H9 (cell line): ENCODE measurements around the gene LLGL2. TPM values are rescaled to one million over a fixed set of nuclear protein-coding genes. Genes with fewer than 3 reads are reported as not detected.
A peak's percentile ranks its signal among the peaks of the same experiment; 100 is the strongest.

ENCODE experiments used
- DNase-seq: peaks from one replicate; pipeline ENCODE4 v3.0.0-alpha.2; 2017
- H2AFZ ChIP-seq: one replicate; pipeline ENCODE4 v1.6.1; 2013; ENCODE audit warnings: mild to moderate bottlenecking, low read length, control low read depth, moderate library complexity
- H2AK5ac ChIP-seq: 2 replicates; pipeline ENCODE4 v1.6.1; 2013; ENCODE audit warnings: low read length, control low read depth, mixed read lengths; ENCODE audit not compliant: insufficient read length
- H2BK120ac ChIP-seq: one replicate; pipeline ENCODE4 v1.6.1; 2013; ENCODE audit warnings: low read depth, mild to moderate bottlenecking, low read length, control low read depth, inconsistent platforms; ENCODE audit not compliant: poor library complexity, severe bottlenecking
- H2BK12ac ChIP-seq: 2 replicates; pipeline ENCODE4 v1.6.1; 2013; ENCODE audit warnings: low read length, control low read depth, mixed read lengths, low read depth; ENCODE audit not compliant: insufficient read length
- H2BK15ac ChIP-seq: 2 replicates; pipeline ENCODE4 v1.6.1; 2013; ENCODE audit warnings: low read depth, low read length, control low read depth
- H2BK20ac ChIP-seq: one replicate; pipeline ENCODE4 v1.6.1; 2013; ENCODE audit warnings: low read depth, mild to moderate bottlenecking, low read length, control low read depth, inconsistent platforms; ENCODE audit not compliant: poor library complexity, severe bottlenecking
- H2BK5ac ChIP-seq: 2 replicates; pipeline ENCODE4 v1.6.1; 2013; ENCODE audit warnings: low read length, control low read depth, mixed read lengths; ENCODE audit not compliant: insufficient read length
- H3K14ac ChIP-seq: 2 replicates; pipeline ENCODE4 v1.6.1; 2013; ENCODE audit warnings: low read length, control low read depth; ENCODE audit not compliant: insufficient read depth
- H3K18ac ChIP-seq: 2 replicates; pipeline ENCODE4 v1.6.1; 2013; ENCODE audit warnings: low read depth, mild to moderate bottlenecking, mixed read lengths, low read length, control low read depth; ENCODE audit not compliant: insufficient read length
- H3K23ac ChIP-seq: 2 replicates; pipeline ENCODE4 v1.6.1; 2013; ENCODE audit warnings: low read length, control low read depth, mixed read lengths, low read depth; ENCODE audit not compliant: insufficient read length
- H3K23me2 ChIP-seq: 2 replicates; pipeline ENCODE4 v1.6.1; 2013; ENCODE audit warnings: low read depth, mild to moderate bottlenecking, mixed read lengths, low read length, control low read depth; ENCODE audit not compliant: insufficient read length, poor library complexity, severe bottlenecking
- H3K27ac ChIP-seq: 2 replicates; pipeline ENCODE4 v1.5.1; 2013; ENCODE audit warnings: low read length, control low read depth, mixed read lengths, low read depth; ENCODE audit not compliant: insufficient read length
- H3K27me3 ChIP-seq: 2 replicates; pipeline ENCODE4 v1.6.1; 2013; ENCODE audit warnings: low read length, control low read depth, inconsistent platforms; ENCODE audit not compliant: insufficient read depth
- H3K4ac ChIP-seq: 2 replicates; pipeline ENCODE4 v1.6.1; 2013; ENCODE audit warnings: low read depth, mild to moderate bottlenecking, control low read depth, inconsistent platforms, low read length, moderate library complexity
- H3K4me1 ChIP-seq: 2 replicates; pipeline ENCODE4 v1.6.1; 2013; ENCODE audit warnings: low read length, control low read depth, inconsistent platforms; ENCODE audit not compliant: insufficient read depth
- H3K4me2 ChIP-seq: 2 replicates; pipeline ENCODE4 v1.6.1; 2013; ENCODE audit warnings: low read length, control low read depth, mixed read lengths; ENCODE audit not compliant: insufficient read length, insufficient read depth
- H3K56ac ChIP-seq: 2 replicates; pipeline ENCODE4 v1.6.1; 2013; ENCODE audit warnings: low read depth, mild to moderate bottlenecking, mixed read lengths, low read length, control low read depth; ENCODE audit not compliant: insufficient read length
- H3K79me1 ChIP-seq: 2 replicates; pipeline ENCODE4 v1.6.1; 2013; ENCODE audit warnings: low read depth, mild to moderate bottlenecking, moderate library complexity, low read length, control low read depth, inconsistent platforms; ENCODE audit not compliant: insufficient read depth, poor library complexity, severe bottlenecking
- H3K79me2 ChIP-seq: 2 replicates; pipeline ENCODE4 v1.6.1; 2013; ENCODE audit warnings: low read length, control low read depth, inconsistent platforms; ENCODE audit not compliant: insufficient read depth
- H3K9ac ChIP-seq: 2 replicates; pipeline ENCODE4 v1.6.1; 2013; ENCODE audit warnings: low read length, control low read depth, mixed read lengths; ENCODE audit not compliant: insufficient read length; ENCODE audit errors: extremely low read depth
- H3K9me3 ChIP-seq: one replicate; pipeline ENCODE4 v1.6.1; 2013; ENCODE audit warnings: low read depth, low read length, inconsistent platforms; ENCODE audit not compliant: control insufficient read depth
- H3T11ph ChIP-seq: one replicate; pipeline ENCODE4 v1.6.1; 2013; ENCODE audit warnings: mild to moderate bottlenecking, low read length, control low read depth, inconsistent platforms
- H4K20me1 ChIP-seq: one replicate; pipeline ENCODE4 v1.6.1; 2013; ENCODE audit not compliant: control insufficient read depth, insufficient read length, insufficient read depth
- H4K5ac ChIP-seq: 2 replicates; pipeline ENCODE4 v1.6.1; 2013; ENCODE audit warnings: low read depth, mild to moderate bottlenecking, mixed read lengths, low read length, control low read depth; ENCODE audit not compliant: insufficient read length
- H4K8ac ChIP-seq: replicated peaks from 2 replicates; pipeline ENCODE4 v1.6.1; 2013; ENCODE audit warnings: low read length, control low read depth, mixed read lengths, low read depth; ENCODE audit not compliant: insufficient read length
- H4K91ac ChIP-seq: 2 replicates; pipeline ENCODE4 v1.6.1; 2013; ENCODE audit warnings: low read depth, mild to moderate bottlenecking, moderate library complexity, mixed read lengths, low read length, control low read depth; ENCODE audit not compliant: insufficient read length
- H3K27ac Mint-ChIP-seq, 3 experiments: 2 replicates in 2 of 3; 3 replicates in 1 of 3; pipeline ENCODE4 v1.8.0; 2020 to 2021; ENCODE audit warnings: mixed read lengths in 3 of 3, mild to moderate bottlenecking in 1 of 3, moderate library complexity in 1 of 3
- H3K27me3 Mint-ChIP-seq: 2 replicates; pipeline ENCODE4 v1.8.0; 2021; ENCODE audit warnings: low read depth, mild to moderate bottlenecking, moderate library complexity, mixed read lengths
- H3K36me3 Mint-ChIP-seq, 3 experiments: 2 replicates in 2 of 3; 3 replicates in 1 of 3; pipeline ENCODE4 v1.8.0; 2020 to 2021; ENCODE audit warnings: low read depth in 3 of 3, mixed read lengths in 3 of 3; ENCODE audit not compliant: insufficient read depth in 1 of 3
- H3K4me1 Mint-ChIP-seq, 2 experiments: 2 replicates each; pipeline ENCODE4 v1.8.0; 2020; ENCODE audit warnings: mixed read lengths in 2 of 2
- H3K4me3 Mint-ChIP-seq, 2 experiments: 2 replicates in 1 of 2; 3 replicates in 1 of 2; pipeline ENCODE4 v1.8.0; 2020 to 2021; ENCODE audit warnings: mild to moderate bottlenecking in 2 of 2, mixed read lengths in 2 of 2, moderate library complexity in 1 of 2
- H3K9me3 Mint-ChIP-seq, 2 experiments: 2 replicates in 1 of 2; 3 replicates in 1 of 2; pipeline ENCODE4 v1.8.0; 2020; ENCODE audit warnings: mild to moderate bottlenecking in 2 of 2, mixed read lengths in 2 of 2, moderate library complexity in 1 of 2
- WGBS: extraction: QIAGEN DNeasy Blood & Tissue Kit; methylation state at CpG from one replicate; pipeline ENCODE4 v1.1.7; 2013; ENCODE audit warnings: missing lambda C conversion rate, low lambda C conversion rate, mixed read lengths; ENCODE audit not compliant: insufficient read length; ENCODE audit errors: extremely low coverage; 5-methylcytosine and 5-hydroxymethylcytosine counted together
- total RNA-seq: library from RNA; stranded (reverse); gene quantifications from 2 replicates; pipeline ENCODE4 v1.2.1, GENCODE V29; 2021
- TF ChIP-seq, protein P1 (sequence below): fragments of 200-600 bp; sonication (generic); conservative IDR thresholded peaks from 3 replicates; pipeline ENCODE4 v1.8.0; 2021; ENCODE audit warnings: antibody characterized with exemption, mild to moderate bottlenecking

The LLGL2 gene
- total RNA-seq, 1 experiment from 2014 or later: 90.4 TPM

DNA sequence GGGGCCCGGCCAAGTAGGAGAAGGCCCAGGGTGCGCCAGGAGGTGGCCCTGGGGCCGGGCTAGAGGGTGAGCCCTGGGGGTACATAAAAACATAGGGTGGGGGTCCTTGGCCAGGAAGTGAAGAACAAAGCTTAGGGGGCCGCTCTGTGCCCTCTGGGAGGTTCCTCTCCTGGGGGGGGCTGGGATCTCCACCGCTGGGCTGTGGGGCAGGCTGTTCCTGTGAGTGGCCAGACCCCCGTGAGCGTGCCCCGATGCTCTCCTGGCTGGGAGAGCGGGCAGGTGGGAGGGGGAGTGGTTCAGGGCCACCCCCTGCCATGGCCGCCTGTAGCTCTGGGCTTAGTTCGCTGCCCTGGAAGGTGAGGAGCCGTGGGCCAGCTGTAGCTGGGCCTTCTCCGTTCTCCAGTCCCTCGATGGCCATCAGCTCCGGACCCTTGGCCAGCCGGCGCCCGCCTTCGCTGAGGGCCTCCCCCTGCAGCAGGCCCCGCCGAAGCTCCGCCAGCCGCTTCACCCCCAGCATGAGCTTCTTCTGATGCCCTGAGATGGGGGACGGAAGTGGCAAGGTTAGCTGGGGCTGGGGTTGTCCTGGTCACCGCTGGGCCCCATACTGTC, 22.7 kb upstream of the LLGL2 start:
- WGBS: no CpG with 5 or more reads among the region's 25 CpGs
- no peaks in the 10 kb centered on the region for H3K79me2 ChIP-seq
- H3K79me1 ChIP-seq: no peaks in the 10 kb centered on the region
- H2BK12ac ChIP-seq: no peak overlapping the region
- H3K27me3 ChIP-seq: no peaks in the 10 kb centered on the region
- no peak overlapping the region for H2AK5ac ChIP-seq
- H3K4me1 ChIP-seq: no peaks in the 10 kb centered on the region
- Mint-ChIP-seq H3K27me3 (no peaks in the 10 kb centered on the region; the same call in 1 of the 2 replicates), H3K4me3 (no peak overlapping the region), H3K9me3 (no peaks in the 10 kb centered on the region), H3K4me1 (no peaks in the 10 kb centered on the region), H3K36me3 (peaks cover 0 to 50% (median 27%) of the 10 kb centered on the region in 3 experiments; a peak in 5 of 7 replicates), H3K27ac (0 out of 7 replicates have a peak overlapping the region, but pooled peaks of 1 of the 3 experiments have one; percentile 40)
- no peak overlapping the region for H3T11ph ChIP-seq
- H4K5ac ChIP-seq: no peak overlapping the region
- H2BK15ac ChIP-seq: no peak overlapping the region
- H3K9ac ChIP-seq: no peak overlapping the region
- no peak for DNase-seq
- TF ChIP-seq, protein P1, sequence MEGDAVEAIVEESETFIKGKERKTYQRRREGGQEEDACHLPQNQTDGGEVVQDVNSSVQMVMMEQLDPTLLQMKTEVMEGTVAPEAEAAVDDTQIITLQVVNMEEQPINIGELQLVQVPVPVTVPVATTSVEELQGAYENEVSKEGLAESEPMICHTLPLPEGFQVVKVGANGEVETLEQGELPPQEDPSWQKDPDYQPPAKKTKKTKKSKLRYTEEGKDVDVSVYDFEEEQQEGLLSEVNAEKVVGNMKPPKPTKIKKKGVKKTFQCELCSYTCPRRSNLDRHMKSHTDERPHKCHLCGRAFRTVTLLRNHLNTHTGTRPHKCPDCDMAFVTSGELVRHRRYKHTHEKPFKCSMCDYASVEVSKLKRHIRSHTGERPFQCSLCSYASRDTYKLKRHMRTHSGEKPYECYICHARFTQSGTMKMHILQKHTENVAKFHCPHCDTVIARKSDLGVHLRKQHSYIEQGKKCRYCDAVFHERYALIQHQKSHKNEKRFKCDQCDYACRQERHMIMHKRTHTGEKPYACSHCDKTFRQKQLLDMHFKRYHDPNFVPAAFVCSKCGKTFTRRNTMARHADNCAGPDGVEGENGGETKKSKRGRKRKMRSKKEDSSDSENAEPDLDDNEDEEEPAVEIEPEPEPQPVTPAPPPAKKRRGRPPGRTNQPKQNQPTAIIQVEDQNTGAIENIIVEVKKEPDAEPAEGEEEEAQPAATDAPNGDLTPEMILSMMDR: no peak
- no peak overlapping the region for H3K18ac ChIP-seq
- no peak overlapping the region for H3K14ac ChIP-seq
- H3K4ac ChIP-seq: no peak overlapping the region
- no peak overlapping the region for H2BK20ac ChIP-seq
- no peaks in the 10 kb centered on the region for H4K20me1 ChIP-seq
- H3K23me2 ChIP-seq: no peaks in the 10 kb centered on the region
- no peak overlapping the region for H2BK5ac ChIP-seq
- H3K4me2 ChIP-seq: no peak overlapping the region
- no peak overlapping the region for H3K56ac ChIP-seq
- no peak overlapping the region for H4K91ac ChIP-seq
- no peak overlapping the region for H3K27ac ChIP-seq
- no peak overlapping the region for H2AFZ ChIP-seq
- H4K8ac ChIP-seq: no peak overlapping the region
- no peak overlapping the region for H2BK120ac ChIP-seq
- H3K23ac ChIP-seq: no peak overlapping the region
- no peaks in the 10 kb centered on the region for H3K9me3 ChIP-seq
